ENCODE results near the gene TOP1. TPM values are rescaled to one million over a fixed set of nuclear protein-coding genes. Genes with fewer than 3 reads are reported as not detected.

TOP1 gene
- total RNA-seq, 2 experiments from 2014 or later = 37.6 to 41.7 TPM

DNA sequence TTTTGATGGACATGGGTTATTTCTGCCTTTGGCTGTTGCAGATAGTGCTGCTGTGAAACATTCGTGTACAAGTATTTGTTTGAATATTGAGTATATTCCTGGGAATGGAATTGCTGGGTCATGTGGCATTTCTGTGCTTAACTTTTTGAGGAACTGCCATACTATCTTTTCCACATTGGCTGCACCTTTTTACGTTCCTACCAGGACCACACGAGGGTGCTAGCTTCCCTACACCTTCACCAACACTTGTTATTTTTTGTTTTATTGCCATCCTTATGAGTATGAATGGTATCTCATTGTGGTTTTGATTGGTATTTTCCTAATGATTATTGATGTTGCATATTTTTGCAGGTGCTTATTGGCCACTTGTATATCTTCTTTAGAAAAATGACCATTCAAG is 60.9 kb downstream of the TOP1 start:
- POLR2A ChIA-PET = no interaction called here
- no peak overlapping the region for H3K4me3 ChIP-seq (ENCODE audit: low read length)
- no peak for ATAC-seq (ENCODE audit: poor library complexity)

DNA sequence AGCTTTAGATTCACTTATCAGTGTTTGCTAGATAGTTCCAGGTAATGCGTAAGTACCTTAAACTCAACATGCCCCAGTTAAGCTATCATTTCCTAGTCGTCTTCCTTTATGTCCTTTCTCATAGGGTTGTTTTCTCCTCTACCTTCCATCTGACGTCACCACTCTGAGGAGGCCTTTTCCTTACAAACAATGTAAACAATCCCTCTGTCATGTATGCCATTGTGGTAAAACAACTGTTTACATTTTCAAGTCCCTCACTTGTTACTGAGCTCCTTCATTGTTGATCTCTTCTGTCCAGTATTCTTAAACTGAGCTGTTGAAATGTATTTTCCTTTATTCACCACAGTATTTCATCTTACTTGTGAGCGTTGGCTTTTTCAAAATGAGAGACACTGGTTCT is 63.3 kb downstream of the TOP1 start:
- DNase-seq = no peak
- Mint-ChIP-seq H3K4me1 (ENCODE audit: low read depth) (peaks cover 14% of the 10 kb centered on the region), H3K36me3 (ENCODE audit: low read depth) (peaks cover 86% of the 10 kb centered on the region), H3K27me3 (no peaks in the 10 kb centered on the region), H3K4me3 (no peak overlapping the region), H3K27ac (no peak overlapping the region), H3K9me3 (no peaks in the 10 kb centered on the region)
- Histone ChIP-seq H3K4me3 (ENCODE audit: low read length) (no peak overlapping the region), H3K9me3 (ENCODE audit: control insufficient read depth in 1 of 2, insufficient read depth in 1 of 2, low read length in 2 of 2) (no peaks in the 10 kb centered on the region), H3K4me1 (ENCODE audit: insufficient read depth, low read length) (no peaks in the 10 kb centered on the region), H3K36me3 (ENCODE audit: insufficient read depth, low read length) (peaks cover 34% of the 10 kb centered on the region), H3K27ac (ENCODE audit: low read depth in 1 of 2, low read length in 2 of 2) (no peak overlapping the region), H3K27me3 (ENCODE audit: control insufficient read depth in 1 of 2, insufficient read depth in 2 of 2, low read length in 2 of 2) (no peaks in the 10 kb centered on the region)
- CTCF ChIA-PET = interaction anchor here (1.5 kb wide), 1 partner anchor 101 kb away, joined by 6 read pairs; no protein-coding TSS in a partner anchor
- intact Hi-C loops (cut with DNase I, micrococcal nuclease) = loop anchor here (5.0 kb wide), 2 partner anchors 45 to 65 kb away; partner anchors contain the start of gene TOP1 (in 1 of the 2)
- no peak for TF ChIP-seq CTCF (IDR thresholded peaks at IDR 0.05)
- POLR2A ChIA-PET = no interaction called here
- no peak for ATAC-seq (ENCODE audit: poor library complexity)

More for the DNA sequence above, 60.9 kb downstream of the TOP1 start:
- TF ChIP-seq CTCF (IDR thresholded peaks at IDR 0.05) = no peak
- intact Hi-C loops (cut with DNase I, micrococcal nuclease) = no loop called here
- Mint-ChIP-seq H3K27me3 (no peaks in the 10 kb centered on the region), H3K36me3 (ENCODE audit: low read depth) (peaks cover 86% of the 10 kb centered on the region), H3K9me3 (no peaks in the 10 kb centered on the region), H3K4me1 (ENCODE audit: low read depth) (peaks cover 30% of the 10 kb centered on the region), H3K27ac (peak overlapping the region; percentile 38), H3K4me3 (no peak overlapping the region)
- Histone ChIP-seq H3K9me3 (ENCODE audit: control insufficient read depth in 1 of 2, insufficient read depth in 1 of 2, low read length in 2 of 2) (no peaks in the 10 kb centered on the region), H3K27ac (ENCODE audit: low read depth in 1 of 2, low read length in 2 of 2) (no peak overlapping the region), H3K27me3 (ENCODE audit: control insufficient read depth in 1 of 2, insufficient read depth in 2 of 2, low read length in 2 of 2) (no peaks in the 10 kb centered on the region), H3K4me1 (ENCODE audit: insufficient read depth, low read length) (peaks cover 13% of the 10 kb centered on the region), H3K36me3 (ENCODE audit: insufficient read depth, low read length) (peaks cover 37% of the 10 kb centered on the region)
- CTCF ChIA-PET = interaction anchor here (0.6 kb wide), 1 partner anchor 96 kb away, joined by 3 read pairs; no protein-coding TSS in a partner anchor
- no peak for DNase-seq

DNA sequence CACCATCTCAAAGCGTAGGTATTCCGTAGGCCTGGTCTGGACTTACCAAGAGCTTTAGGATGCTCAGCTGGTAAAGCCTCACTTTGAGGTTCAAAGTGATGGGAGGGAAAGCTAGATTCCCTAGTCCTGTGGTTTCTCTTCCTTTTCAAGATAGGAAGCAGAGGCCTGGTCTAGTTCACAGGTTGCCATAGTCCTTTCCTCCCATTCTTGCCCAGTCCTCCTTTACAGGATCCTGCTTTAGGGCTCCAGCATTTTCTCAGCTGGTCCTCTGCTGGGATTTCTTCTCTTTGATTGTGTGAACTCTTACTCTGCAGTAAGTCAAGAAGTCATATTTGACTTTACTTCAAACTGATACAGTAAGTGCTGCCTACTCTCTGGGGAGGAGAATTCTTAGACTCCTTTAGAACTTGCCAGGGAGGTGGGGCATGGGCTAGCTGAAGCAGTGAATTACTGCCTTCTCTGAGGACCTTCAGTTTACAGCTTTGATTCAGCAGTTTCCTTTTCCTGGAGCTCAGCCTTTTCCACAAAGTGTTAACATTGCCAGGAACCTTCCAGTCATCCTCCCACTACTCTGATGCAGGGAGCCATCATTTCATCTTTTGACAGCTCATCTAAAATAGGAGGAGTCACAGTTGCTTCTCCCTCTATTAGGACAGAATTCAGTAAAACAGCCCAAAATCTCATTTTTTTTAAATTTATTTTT is 65.9 kb downstream of the TOP1 start:
- H3K9me3 Mint-ChIP-seq = no peaks in the 10 kb centered on the region
- H3K27ac Mint-ChIP-seq = peak overlapping the region; percentile 18
- intact Hi-C loops (cut with DNase I, micrococcal nuclease) = loop anchor here (1.0 to 5.0 kb wide), 4 partner anchors 47 to 126 kb away; partner anchors contain the start of gene TOP1 (in 1 of the 2)
- ATAC-seq (ENCODE audit: poor library complexity) (peak; percentile 32), DNase-seq (no peak)
- no peaks in the 10 kb centered on the region for H3K27me3 ChIP-seq (ENCODE audit: control insufficient read depth in 1 of 2, insufficient read depth in 2 of 2, low read length in 2 of 2)
- ChIA-PET CTCF (interaction anchor here (0.6 to 3.1 kb wide), 15 partner anchors 8 to 245 kb away, joined by 3 to 27 read pairs (median 4); no protein-coding TSS in a partner anchor), POLR2A (interaction anchor here (0.6 to 2.3 kb wide), 2 partner anchors 104 to 111 kb away, joined by 3 to 20 read pairs; no protein-coding TSS in a partner anchor)
- H3K4me3 Mint-ChIP-seq = no peak overlapping the region
- no peaks in the 10 kb centered on the region for H3K9me3 ChIP-seq (ENCODE audit: control insufficient read depth in 1 of 2, insufficient read depth in 1 of 2, low read length in 2 of 2)
- H3K4me3 ChIP-seq (ENCODE audit: low read length) = no peak overlapping the region
- H3K36me3 ChIP-seq (ENCODE audit: insufficient read depth, low read length) = peaks cover 60% of the 10 kb centered on the region
- peaks cover 7% of the 10 kb centered on the region for H3K4me1 Mint-ChIP-seq (ENCODE audit: low read depth)
- TF ChIP-seq CTCF (IDR thresholded peaks at IDR 0.05) = no peak
- peaks cover 90% of the 10 kb centered on the region for H3K36me3 Mint-ChIP-seq (ENCODE audit: low read depth)
- no peaks in the 10 kb centered on the region for H3K4me1 ChIP-seq (ENCODE audit: insufficient read depth, low read length)
- no peak overlapping the region for H3K27ac ChIP-seq (ENCODE audit: low read depth in 1 of 2, low read length in 2 of 2)
- no peaks in the 10 kb centered on the region for H3K27me3 Mint-ChIP-seq
